Measurements from ENCODE around the gene WNT5B.

- peak; percentile 72 to 85 (median 77) for TF ChIP-seq CTCF (IDR thresholded peaks at IDR 0.05 in 4 of 5, conservative IDR thresholded peaks at IDR 0.05 in 1 of 5)
- TF ChIP-seq POLR2A (IDR thresholded peaks at IDR 0.05): no peak
Measured at GRCh38 chr12:1605129-1606020, 23.7 kb upstream of the WNT5B start.
